Measurements from ENCODE around the gene PROX1. TPM values are rescaled to one million over a fixed set of nuclear protein-coding genes. Genes with fewer than 3 reads are reported as not detected.
A peak's percentile ranks its signal among the peaks of the same experiment; 100 is the strongest.
"Not testable (repeated sequence)": the region's sequence is repeated elsewhere in the genome, so short reads cannot be mapped to it uniquely, and the experiment has no call there.

Gene PROX1
- polyA plus RNA-seq, 1 donor from 2014 or later = 0.89 TPM

GRCh38 chr1:214075305-214075998, 87.7 kb downstream of the PROX1 start:
- Mint-ChIP-seq H3K36me3 (peaks cover 5% of the 10 kb centered on the region), H3K27ac (no peak overlapping the region), H3K4me3 (no peak overlapping the region), H3K4me1 (no peaks in the 10 kb centered on the region), H3K27me3 (peaks cover 4% of the 10 kb centered on the region), H3K9me3 (peaks cover 0 to 3% (median 0%) of the 10 kb centered on the region in 3 donors)

- Mint-ChIP-seq H3K36me3 (peaks cover 5% of the 10 kb centered on the region), H3K4me3 (no peak overlapping the region), H3K27me3 (peaks cover 4% of the 10 kb centered on the region), H3K9me3 (peaks cover 0 to 3% (median 0%) of the 10 kb centered on the region in 3 donors), H3K4me1 (no peaks in the 10 kb centered on the region), H3K27ac (no peak overlapping the region)
These were observed 88.4 kb downstream of the PROX1 start for GRCh38 chr1:214075999-214076707.

- Mint-ChIP-seq H3K27ac (no peak overlapping the region), H3K4me3 (no peak overlapping the region), H3K9me3 (peaks cover 0 to 3% (median 0%) of the 10 kb centered on the region in 3 donors), H3K27me3 (peaks cover 4% of the 10 kb centered on the region), H3K36me3 (peaks cover 5% of the 10 kb centered on the region), H3K4me1 (no peaks in the 10 kb centered on the region)
These were observed 88.9 kb downstream of the PROX1 start for GRCh38 chr1:214076708-214077065.

- no peak overlapping the region for H3K4me3 Mint-ChIP-seq
- H3K27me3 Mint-ChIP-seq = no peaks in the 10 kb centered on the region
- H3K36me3 Mint-ChIP-seq = peaks cover 5% of the 10 kb centered on the region
- H3K27ac Mint-ChIP-seq = peak overlapping the region in 1 of 3 donors; percentile 0
- H3K9me3 Mint-ChIP-seq = peaks cover 2 to 3% (median 3%) of the 10 kb centered on the region in 3 donors
- H3K4me1 Mint-ChIP-seq = no peaks in the 10 kb centered on the region
These were observed 91.2 kb downstream of the PROX1 start for GRCh38 chr1:214078950-214079349.

- peaks cover 1% of the 10 kb centered on the region for H3K27me3 Mint-ChIP-seq
- no peak overlapping the region for H3K4me3 Mint-ChIP-seq
- H3K36me3 Mint-ChIP-seq = no peaks in the 10 kb centered on the region
- H3K4me1 Mint-ChIP-seq = no peaks in the 10 kb centered on the region
- H3K27ac Mint-ChIP-seq = no peak overlapping the region
- peaks cover 0 to 10% (median 5%) of the 10 kb centered on the region in 3 donors for H3K9me3 Mint-ChIP-seq
These were observed 97.6 kb downstream of the PROX1 start for GRCh38 chr1:214085325-214085724.

- peaks cover 1% of the 10 kb centered on the region for H3K27me3 Mint-ChIP-seq
- no peak overlapping the region for H3K4me3 Mint-ChIP-seq
- peaks cover 0 to 10% (median 8%) of the 10 kb centered on the region in 3 donors for H3K9me3 Mint-ChIP-seq
- no peaks in the 10 kb centered on the region for H3K4me1 Mint-ChIP-seq
- H3K36me3 Mint-ChIP-seq = no peaks in the 10 kb centered on the region
- H3K27ac Mint-ChIP-seq = no peak overlapping the region
These were observed 99.2 kb downstream of the PROX1 start for GRCh38 chr1:214086945-214087344.

GRCh38 chr1:214089003-214089402, 101.2 kb downstream of the PROX1 start:
- H3K9me3 Mint-ChIP-seq, H3K27ac Mint-ChIP-seq, H3K4me1 Mint-ChIP-seq, H3K4me3 Mint-ChIP-seq, H3K27me3 Mint-ChIP-seq, H3K36me3 Mint-ChIP-seq: not testable (repeated sequence)

Measured in IgD-negative memory B cell (primary cell).